K562 (cell line): ENCODE data around the gene FAM124B. TPM values are rescaled to one million over a fixed set of nuclear protein-coding genes. Genes with fewer than 3 reads are reported as not detected.

Experiments used
- ATAC-seq: fragments of 200-7000 bp; cut with Tn5 transposase; 3 replicates; pipeline ENCODE4 v1.9.1; 2020; ENCODE audit warnings: moderate library complexity
- Bru-seq: library from RNA; stranded (reverse); fragments of 400-500 nt; gene quantifications from one replicate; lab custom pipeline; 2021; lab: Mats Ljungman, UMichigan
- BruChase-seq, 2 experiments: library from RNA; stranded (reverse); fragments of 400-500 nt; gene quantifications; one replicate each; lab custom pipeline; 2021; lab: Mats Ljungman, UMichigan
- BruUV-seq: library from RNA; stranded (reverse); fragments of 400-500 nt; replicated peaks from 2 replicates; lab custom pipeline; 2021; lab: Mats Ljungman, UMichigan
- CTCF ChIA-PET: fragments of 300-600 bp; formaldehyde crosslinking; extraction: SDS; loops from one replicate; lab custom pipeline; 2021; ENCODE audit warnings: low intra/inter-chr PET ratio; lab: Yijun Ruan, JAX
- POLR2A ChIA-PET: fragments of 300-600, 350-650 bp; sonication (Branson Sonifier 250); formaldehyde crosslinking; extraction: SDS; loops from one replicate; lab custom pipeline; 2021; ENCODE audit warnings: antibody characterized with exemption, inconsistent platforms; lab: Yijun Ruan, JAX
- DNase-seq, 4 experiments: peaks; one replicate each; pipeline versions ENCODE4 v3.0.0 to v3.0.0-alpha.2; 2011 to 2018; ENCODE audit warnings: low spot score in 3 of 4, mixed read lengths in 3 of 4; ENCODE audit errors: extremely low read depth in 1 of 4
- FAIRE-seq: peaks from 2 replicates; lab custom pipeline; 2011; peaks lifted over from hg19 to GRCh38; lab: Jason Lieb, UNC
- H2AFZ ChIP-seq: 2 replicates; pipeline ENCODE4 v1.6.0; 2011; ENCODE audit warnings: low read depth, low read length, control low read depth, inconsistent platforms
- H3K27ac ChIP-seq: fragments of 200-600 bp; 3 replicates; pipeline ENCODE4 v1.8.0; 2011; ENCODE audit warnings: low read depth, mild to moderate bottlenecking, control low read depth, inconsistent platforms, low read length, moderate library complexity, mixed read lengths; ENCODE audit errors: extremely low read depth
- H3K27me3 ChIP-seq, 2 experiments: fragments of 300-600 bp in 1 of 2; 2 replicates in 1 of 2; 3 replicates in 1 of 2; pipeline versions ENCODE4 v1.6.0 to v1.8.0; 2011; ENCODE audit warnings: inconsistent platforms in 2 of 2, low read length in 2 of 2, mild to moderate bottlenecking in 1 of 2, mixed read lengths in 1 of 2, moderate library complexity in 1 of 2; ENCODE audit not compliant: control insufficient read depth in 2 of 2, insufficient read depth in 2 of 2
- H3K36me3 ChIP-seq: fragments of 300-600 bp; 3 replicates; pipeline ENCODE4 v1.8.0; 2011; ENCODE audit warnings: mild to moderate bottlenecking, low read length, inconsistent platforms; ENCODE audit not compliant: control insufficient read depth, insufficient read depth
- H3K4me1 ChIP-seq, 2 experiments: fragments of 200-600 bp in 1 of 2; replicated peaks in 1 of 2; 2 replicates in 1 of 2; 3 replicates in 1 of 2; pipeline versions ENCODE4 v1.5.1 to v1.8.0; 2011; ENCODE audit warnings: inconsistent platforms in 2 of 2, low read length in 2 of 2, mild to moderate bottlenecking in 1 of 2, mixed read lengths in 1 of 2, moderate library complexity in 1 of 2; ENCODE audit not compliant: control insufficient read depth in 2 of 2, insufficient read depth in 2 of 2
- H3K4me2 ChIP-seq: 2 replicates; pipeline ENCODE4 v1.6.1; 2011; ENCODE audit warnings: low read length, control low read depth, inconsistent platforms, mixed read lengths; ENCODE audit not compliant: insufficient read depth
- H3K4me3 ChIP-seq: fragments of 200-600 bp; sonication (generic), shearing (Covaris generic); 2 replicates; pipeline ENCODE4 v1.5.1; 2016; ENCODE audit warnings: control low read depth, inconsistent platforms
- H3K79me2 ChIP-seq: fragments of 200-600 bp; 3 replicates; pipeline ENCODE4 v1.8.0; 2011; ENCODE audit warnings: low read length, inconsistent platforms; ENCODE audit not compliant: control insufficient read depth, insufficient read depth
- H3K9ac ChIP-seq, 2 experiments: 2 replicates each; pipeline versions ENCODE4 v1.6.0 to v1.6.1; 2011; ENCODE audit warnings: low read depth in 2 of 2, low read length in 2 of 2, control low read depth in 1 of 2, inconsistent platforms in 1 of 2, mild to moderate bottlenecking in 1 of 2, mixed read lengths in 1 of 2; ENCODE audit not compliant: insufficient read depth in 1 of 2
- H3K9me1 ChIP-seq: one replicate; pipeline ENCODE4 v1.6.0; 2011; ENCODE audit warnings: inconsistent platforms, mild to moderate bottlenecking, low read length, moderate library complexity; ENCODE audit not compliant: control insufficient read depth, insufficient read depth
- H3K9me3 ChIP-seq: replicated peaks from 2 replicates; pipeline ENCODE4 v1.5.1; 2011; ENCODE audit warnings: low read depth, low read length, inconsistent platforms; ENCODE audit not compliant: control insufficient read depth, insufficient read depth
- H4K20me1 ChIP-seq: replicated peaks from 2 replicates; pipeline ENCODE4 v1.6.1; 2011; ENCODE audit warnings: low read length, inconsistent platforms, mixed read lengths; ENCODE audit not compliant: control insufficient read depth, insufficient read depth
- CREB1 ChIP-seq, 2 experiments: sonication (generic) in 1 of 2; formaldehyde crosslinking in 1 of 2; IDR thresholded peaks; 2 replicates each; pipeline versions ENCODE4 v1.6.1 to v1.8.0; 2012 to 2022; ENCODE audit warnings: inconsistent platforms in 1 of 2, mild to moderate bottlenecking in 1 of 2, missing genetic modification reagents in 1 of 2, moderate library complexity in 1 of 2
- ERF ChIP-seq: fragments of 450-650 bp; formaldehyde crosslinking; IDR thresholded peaks from 2 replicates; pipeline ENCODE4 v1.4.0; 2020; ENCODE audit warnings: mild to moderate bottlenecking, mixed read lengths
- FOXJ3 ChIP-seq: sonication (generic); formaldehyde crosslinking; IDR thresholded peaks from 2 replicates; pipeline ENCODE4 v1.4.0; 2020; ENCODE audit warnings: mild to moderate bottlenecking, missing genetic modification reagents
- MXI1 ChIP-seq: IDR thresholded peaks from 2 replicates; pipeline ENCODE4 v1.6.1; 2011; ENCODE audit warnings: low read depth, mild to moderate bottlenecking, improper control_type of control experiment, low read length
- NELFE ChIP-seq: IDR thresholded peaks from 2 replicates; pipeline ENCODE4 v1.6.1; 2011; ENCODE audit warnings: mild to moderate bottlenecking; ENCODE audit not compliant: insufficient read depth, insufficient read length
- NR2C1 ChIP-seq, 2 experiments: fragments of 450-650 bp; IDR thresholded peaks; 2 replicates each; pipeline ENCODE4 v1.6.1; 2017; ENCODE audit warnings: mild to moderate bottlenecking in 2 of 2, antibody characterized with exemption in 1 of 2, inconsistent platforms in 1 of 2, missing compliant biosample characterization in 1 of 2, missing genetic modification characterization in 1 of 2
- PML ChIP-seq: IDR thresholded peaks from 2 replicates; pipeline ENCODE4 v1.6.1; 2012; ENCODE audit warnings: low read length, inconsistent platforms
- RAD21 ChIP-seq, 2 experiments: fragments of 250-450 bp in 1 of 2; fragments of 450-650 bp in 1 of 2; sonication (Bioruptor Pico) in 1 of 2; formaldehyde crosslinking in 1 of 2; IDR thresholded peaks in 1 of 2; conservative IDR thresholded peaks in 1 of 2; 2 replicates each; pipeline versions ENCODE4 v1.4.0 to v1.8.0; 2020 to 2022; ENCODE audit warnings: mild to moderate bottlenecking in 2 of 2, moderate library complexity in 1 of 2
- SMARCE1 ChIP-seq: fragments of 450-650 bp; IDR thresholded peaks from 2 replicates; pipeline ENCODE4 v1.7.1; 2016; ENCODE audit warnings: mild to moderate bottlenecking
- TBP ChIP-seq: optimal IDR thresholded peaks from 2 replicates; pipeline ENCODE3; 2011; ENCODE audit warnings: low read depth, low read length, improper control_type of control experiment
- THRAP3 ChIP-seq: fragments of 450-650 bp; IDR thresholded peaks from 2 replicates; pipeline ENCODE4 v1.6.1; 2016; ENCODE audit warnings: mild to moderate bottlenecking, inconsistent platforms, borderline replicate concordance
- WGBS: fragments of 100-300 bp; shearing (Covaris generic); methylation state at CpG from one replicate; pipeline ENCODE4 v1.1.6; 2016; ENCODE audit warnings: low coverage, mixed read lengths; ENCODE audit not compliant: insufficient coverage; ENCODE audit errors: missing lambda C conversion rate; 5-methylcytosine and 5-hydroxymethylcytosine counted together
- in situ Hi-C: fragments of 300-500 bp; cut with MboI; formaldehyde crosslinking; loops from 4 replicates; pipeline ENCODE4 v1.15.0; 2018; ENCODE audit warnings: inconsistent platforms, mixed read lengths
- intact Hi-C: fragments of 100-400 bp; cut with micrococcal nuclease; formaldehyde crosslinking; loops from 2 replicates; pipeline ENCODE4 v1.14.2; 2022
- long read RNA-seq, 3 experiments: library from polyadenylated mRNA in 2 of 3; library from RNA in 1 of 3; unstranded in 2 of 3; stranded (forward) in 1 of 3; transcript quantifications; one replicate each; pipeline ENCODE4 v2.0.0, GENCODE V29; 2019 to 2022
- polyA minus RNA-seq, 3 experiments: library from RNA; depleted of rRNA, polyadenylated mRNA; stranded (reverse); fragments of >200 nt; gene quantifications; 2 replicates each; pipeline ENCODE4 v1.2.3, GENCODE V29; 2011
- polyA plus RNA-seq, 8 experiments: library from polyadenylated mRNA; depleted of rRNA in 4 of 8; stranded (reverse) in 5 of 8; unstranded in 3 of 8; fragments of >200 nt; fragmentation: Nextera tagmentation in 2 of 8; fragmentation: Illumina TruSeq in 1 of 8; extraction: Ambion mirVana in 2 of 8; extraction: Trizol in 1 of 8; gene quantifications; 2 replicates each; pipeline versions ENCODE4 v1.2.1 to v1.2.3, GENCODE V29; 2011 to 2014; ENCODE audit warnings: inconsistent platforms in 1 of 8, missing spikeins in 1 of 8
- total RNA-seq, 7 experiments: library from RNA; depleted of rRNA in 6 of 7; stranded (reverse); fragments of >200 nt in 6 of 7; fragmentation: Illumina TruSeq in 2 of 7; extraction: Trizol in 2 of 7; gene quantifications; 2 replicates each; pipeline versions ENCODE4 v1.2.1 to v1.2.3, GENCODE V29; 2011 to 2021; ENCODE audit warnings: low replicate concordance in 1 of 7
- TF ChIP-seq, protein P1 (sequence below): IDR thresholded peaks from 3 replicates; pipeline ENCODE4 v1.6.1; 2011; ENCODE audit warnings: borderline replicate concordance, mild to moderate bottlenecking; ENCODE audit not compliant: insufficient read length, insufficient read depth

Gene FAM124B, protein sequence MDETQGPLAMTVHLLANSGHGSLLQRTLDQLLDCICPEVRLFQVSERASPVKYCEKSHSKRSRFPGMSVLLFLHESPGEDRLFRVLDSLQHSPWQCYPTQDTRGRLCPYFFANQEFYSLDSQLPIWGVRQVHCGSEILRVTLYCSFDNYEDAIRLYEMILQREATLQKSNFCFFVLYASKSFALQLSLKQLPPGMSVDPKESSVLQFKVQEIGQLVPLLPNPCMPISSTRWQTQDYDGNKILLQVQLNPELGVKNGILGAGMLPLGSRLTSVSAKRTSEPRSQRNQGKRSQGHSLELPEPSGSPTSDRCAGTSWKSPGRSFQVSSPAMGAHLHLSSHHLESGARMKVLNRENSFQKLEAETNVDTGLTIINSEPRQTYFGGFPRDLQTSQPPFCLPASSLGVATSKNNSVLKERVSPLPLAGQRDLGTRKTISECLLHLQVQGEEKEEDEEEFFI
- total RNA-seq (2011; cell fraction: chromatin; rRNA removed; ENCODE audit: low replicate concordance) = 10.6 and 11.9 TPM in 2 replicates
- total RNA-seq (2011; cell fraction: nucleolus; rRNA removed) = 10.7 and 12.1 TPM in 2 replicates
- total RNA-seq (2011; cell fraction: nucleoplasm; rRNA removed) = 12.3 and 12.6 TPM in 2 replicates
- total RNA-seq (2014; rRNA removed) (8.6 and 10.4 TPM in 2 replicates), total RNA-seq (2014; rRNA removed; fragmentation: Illumina TruSeq; extraction: Trizol) (8.6 and 9.7 TPM in 2 replicates), total RNA-seq (2015; rRNA removed; fragmentation: Illumina TruSeq; extraction: Trizol) (6.2 and 7.1 TPM in 2 replicates), total RNA-seq (2021) (7.4 and 7.6 TPM in 2 replicates), polyA plus RNA-seq (2011; rRNA removed) (5.2 and 9.3 TPM in 2 replicates), polyA plus RNA-seq (2014; fragmentation: Illumina TruSeq; extraction: Trizol) (9.1 and 10.1 TPM in 2 replicates), polyA plus RNA-seq (2014; fragmentation: Nextera tagmentation; extraction: Ambion mirVana) (10 to 100 TPM; 15.5 to 21.4 TPM), polyA plus RNA-seq (2014; rRNA removed) (7.4 and 8.4 TPM in 2 replicates), polyA minus RNA-seq (2011; rRNA and poly(A)+ RNA removed) (7.5 and 9.6 TPM in 2 replicates), Bru-seq, nascent RNA (percentile 75 among the genes with signal in this experiment), BruChase-seq, experiment 1, labeled RNA remaining after a 2-hour chase (percentile 61 among the genes with signal in this experiment), BruChase-seq, experiment 2, labeled RNA remaining after a 6-hour chase (percentile 56 among the genes with signal in this experiment)
- polyA plus RNA-seq (2011; cell fraction: cytosol; rRNA removed) = 5.4 and 7.5 TPM in 2 replicates
- 3.3 and 4.7 TPM in 2 replicates for polyA plus RNA-seq (2011; cell fraction: nucleus; rRNA removed)
- polyA plus RNA-seq (2012) = 5.3 and 6.4 TPM in 2 replicates
- 2.9 and 6.8 TPM in 2 replicates for polyA minus RNA-seq (2011; cell fraction: cytosol; rRNA and poly(A)+ RNA removed)
- polyA minus RNA-seq (2011; cell fraction: nucleus; rRNA and poly(A)+ RNA removed) = 7.9 and 9.6 TPM in 2 replicates
- long read RNA-seq, experiment 1, transcript FAM124B-203 (2 exons, 2,509 nt) = major isoform, 20 of 47 reads
- long read RNA-seq, experiment 1, transcript FAM124B-201 (2 exons, 2,030 nt) = minor isoform, 11 of 47 reads
- long read RNA-seq, experiment 1, partial matches to known transcripts = 0 of 47 reads
- long read RNA-seq, experiment 1, other reads (novel, unspliced or antisense) = 12 of 47 reads
- long read RNA-seq, experiment 2, partial matches to known transcripts = 0 of 9 reads
- long read RNA-seq, experiment 2, other reads (novel, unspliced or antisense) = 5 of 9 reads
- long read RNA-seq, experiment 3, partial matches to known transcripts = 0 of 7 reads
- long read RNA-seq, experiment 3, other reads (novel, unspliced or antisense) = 0 of 7 reads

DNA sequence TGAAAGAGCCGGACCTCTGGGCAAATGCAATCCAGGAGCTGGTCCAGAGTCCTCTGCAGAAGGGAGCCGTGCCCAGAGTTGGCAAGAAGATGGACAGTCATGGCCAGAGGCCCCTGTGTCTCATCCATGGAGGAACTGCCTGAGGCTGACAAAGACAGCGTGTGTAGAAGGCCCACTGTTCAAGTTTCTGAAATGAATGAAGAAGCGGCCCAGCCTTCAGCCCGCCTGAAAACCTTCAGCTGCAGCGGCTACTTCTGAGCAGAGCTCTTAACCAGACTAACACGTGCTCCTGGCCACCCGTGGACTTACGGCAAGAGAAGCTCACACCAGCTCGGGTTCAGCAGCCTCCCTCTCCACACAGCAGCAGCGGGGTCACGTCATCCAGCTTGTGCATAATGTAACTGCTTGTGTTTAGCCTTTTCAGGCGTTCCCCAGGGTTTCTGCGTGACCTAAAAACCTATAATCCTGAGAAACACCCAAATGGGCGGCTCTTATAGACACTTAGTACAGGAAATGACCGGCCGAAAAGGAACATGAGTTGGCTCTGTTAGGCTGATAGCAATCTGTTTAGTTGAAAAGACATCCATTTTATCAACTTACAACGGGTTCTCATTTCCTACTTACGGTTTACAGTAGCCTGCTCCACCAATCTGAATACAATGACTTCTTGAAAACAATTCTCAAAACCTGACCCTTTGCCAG is at the start of gene FAM124B:
Gene FAM124B, minus strand, starts transcription at position 467 of the 702 bp plus-strand sequence. Its CDS starts 339 bp downstream, at position 128.
- Histone ChIP-seq H3K4me1 (peaks cover 0 to 4% of the 10 kb centered on the region in 2 experiments; a peak in 3 of 5 replicates), H3K79me2 (peaks cover 41% of the 10 kb centered on the region), H3K36me3 (no peaks in the 10 kb centered on the region), H2AFZ (peak within 1 kb of the TSS; percentile 88), H3K9me3 (no peaks in the 10 kb centered on the region), H3K9ac (peak within 1 kb of the TSS; percentile 84 to 94), H4K20me1 (no peaks in the 10 kb centered on the region), H3K27ac (peak within 1 kb of the TSS; percentile 95), H3K4me2 (peak within 1 kb of the TSS; percentile 91), H3K4me3 (peak within 1 kb of the TSS; percentile 45), H3K27me3 (no peaks in the 10 kb centered on the region), H3K9me1 (no peaks in the 10 kb centered on the region)
- ATAC-seq (peak; percentile 87), DNase-seq (peak; percentile 35 to 84 (median 42)), FAIRE-seq (peak; percentile 81)
- in situ Hi-C loops = no loop called here
- ChIA-PET CTCF (no interaction called here), POLR2A (interaction anchor here (0.5 to 1.3 kb wide), 6 partner anchors 9 to 187 kb away, joined by 3 to 10 read pairs (median 3); no protein-coding TSS in a partner anchor)
- intact Hi-C loops = loop anchor here (2.0 to 5.0 kb wide), 2 partner anchors 43 to 186 kb away; partner anchors contain the start of gene CUL3
- 0% methylated on average over 19 of the region's 19 CpGs for WGBS
- BruUV-seq = TSS peak; percentile 69
- TF ChIP-seq ERF (CRISPR knock-in tag) = no peak
- no peak for TF ChIP-seq NR2C1 (IDR thresholded peaks at IDR 0.05)
- TF ChIP-seq NR2C1 (tag; IDR thresholded peaks at IDR 0.05) = no peak
- no peak for TF ChIP-seq NELFE
- TF ChIP-seq, protein P1, sequence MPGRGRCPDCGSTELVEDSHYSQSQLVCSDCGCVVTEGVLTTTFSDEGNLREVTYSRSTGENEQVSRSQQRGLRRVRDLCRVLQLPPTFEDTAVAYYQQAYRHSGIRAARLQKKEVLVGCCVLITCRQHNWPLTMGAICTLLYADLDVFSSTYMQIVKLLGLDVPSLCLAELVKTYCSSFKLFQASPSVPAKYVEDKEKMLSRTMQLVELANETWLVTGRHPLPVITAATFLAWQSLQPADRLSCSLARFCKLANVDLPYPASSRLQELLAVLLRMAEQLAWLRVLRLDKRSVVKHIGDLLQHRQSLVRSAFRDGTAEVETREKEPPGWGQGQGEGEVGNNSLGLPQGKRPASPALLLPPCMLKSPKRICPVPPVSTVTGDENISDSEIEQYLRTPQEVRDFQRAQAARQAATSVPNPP = no peak
- TF ChIP-seq TBP = peak; percentile 85
- 0 out of 2 replicates have a peak, but pooled peaks have one; percentile 19 for TF ChIP-seq MXI1
- TF ChIP-seq THRAP3 = no peak
- TF ChIP-seq SMARCE1 = 0 out of 2 replicates have a peak, but pooled peaks have one; percentile 27
- no peak for TF ChIP-seq FOXJ3
- TF ChIP-seq RAD21 (CRISPR knock-in tag; conservative IDR thresholded peaks at IDR 0.05 in 1 of 2, IDR thresholded peaks at IDR 0.05 in 1 of 2) = no peak
- peak; percentile 34; the same call in 1 of the 2 replicates for TF ChIP-seq PML
- TF ChIP-seq CREB1 (IDR thresholded peaks at IDR 0.05) = peak; percentile 78
- TF ChIP-seq CREB1 (CRISPR knock-in tag; IDR thresholded peaks at IDR 0.05) = no peak
